Ovary (tissue), 9 donors: ENCODE results near the gene SH3RF3. TPM values are rescaled to one million over a fixed set of nuclear protein-coding genes. Genes with fewer than 3 reads are reported as not detected.

Experiments
- DNase-seq, 5 donors: peaks; one replicate each; pipeline ENCODE4 v3.0.0-alpha.2; 2019 to 2020
- H3K27ac ChIP-seq, 2 donors: fragments of 200-600 bp; one replicate each; pipeline versions ENCODE4 v1.5.1 to v1.8.0; 2019 to 2022
- H3K27me3 ChIP-seq: fragments of 200-600 bp; one replicate; pipeline ENCODE4 v1.8.0; 2022
- H3K36me3 ChIP-seq: fragments of 200-600 bp; sonication (generic); one replicate; pipeline ENCODE4 v1.5.1; 2019
- H3K4me1 ChIP-seq: one replicate; pipeline ENCODE4 v1.8.1; 2013; ENCODE audit warnings: mild to moderate bottlenecking, moderate library complexity; ENCODE audit not compliant: insufficient read depth
- H3K4me3 ChIP-seq: fragments of 200-600 bp; sonication (generic); one replicate; pipeline ENCODE4 v1.5.1; 2017
- H3K9me3 ChIP-seq, 2 donors: fragments of 200-600 bp in 1 of 2; sonication (generic) in 1 of 2; one replicate each; pipeline versions ENCODE4 v1.5.1 to v1.8.1; 2013 to 2019; ENCODE audit warnings: mild to moderate bottlenecking in 1 of 2, moderate library complexity in 1 of 2
- CTCF ChIP-seq, 3 donors: fragments of 450-650 bp in 2 of 3; fragments of 200-600 bp in 1 of 3; IDR thresholded peaks; one replicate each; pipeline versions ENCODE4 v1.5.1 to v1.8.0; 2016 to 2022; ENCODE audit warnings: antibody characterized with exemption in 3 of 3, mild to moderate bottlenecking in 1 of 3
- EP300 ChIP-seq: sonication (generic); formaldehyde crosslinking; IDR thresholded peaks from one replicate; pipeline ENCODE4 v1.6.1; 2017; ENCODE audit warnings: antibody characterized with exemption
- POLR2A ChIP-seq: fragments of 450-650 bp; IDR thresholded peaks from one replicate; pipeline ENCODE4 v1.6.1; 2017; ENCODE audit warnings: antibody characterized with exemption, mild to moderate bottlenecking, moderate library complexity
- WGBS, 3 donors: extraction: QIAGEN DNeasy Blood & Tissue Kit in 1 of 3; methylation state at CpG; one replicate each; pipeline versions ENCODE4 v1.1.5 to v1.1.7; 2013 to 2017; 5-methylcytosine and 5-hydroxymethylcytosine counted together
- intact Hi-C, 4 donors: fragments of 100-400 bp; cut with DNase I; formaldehyde crosslinking; loops; one replicate each; pipeline versions ENCODE4 v1.11.0 to v1.15.1; 2022 to 2023
- polyA plus RNA-seq, 2 donors: library from polyadenylated mRNA; stranded (reverse); fragments of 200-250 nt in 1 of 2; fragments of 350-450 nt in 1 of 2; fragmentation: Illumina TruSeq in 1 of 2; extraction: RNeasy Lipid Tissue Mini Kit (QIAGEN cat#74804) in 1 of 2; gene quantifications; one replicate each; pipeline ENCODE4 v1.2.3, GENCODE V29; 2013 to 2014
- total RNA-seq, 7 donors: library from RNA; depleted of rRNA in 2 of 7; stranded (reverse); fragments of >200 nt in 2 of 7; fragmentation: NEBNext Ultra II Directional in 3 of 7; extraction: Animal tissue kit (Norgen Biotek cat#: 25700) in 3 of 7; gene quantifications; one replicate each; pipeline versions ENCODE4 v1.1.0 to v1.2.4, GENCODE V29; 2016 to 2023
- donor health status: DM: no; HTN: no; CAD: no; lungs with moderate emphysema.
- donor health status: DM: no; HTN: no; CAD: no.
- donor health status: Bipolar disorder and iron deficiency.
- donor health status: DM: yes; HTN: yes; CAD: no.
- donor health status: DM: no; HTN: no; CAD: no.
- donor health status: DM: yes; HTN: yes; CAD: no.

Gene SH3RF3
- total and polyA plus RNA-seq, 9 donors: 2.7 to 10.1 (median 4.5) TPM

GRCh38 chr2:109411640-109412325, 282.8 kb downstream of the SH3RF3 start:
- no peaks in the 10 kb centered on the region for H3K27me3 ChIP-seq
- DNase-seq: no peak
- intact Hi-C loops: no loop called here
- no peaks in the 10 kb centered on the region for H3K36me3 ChIP-seq
- no peak overlapping the region for H3K27ac ChIP-seq
- H3K4me1 ChIP-seq: no peaks in the 10 kb centered on the region
- WGBS, 3 donors: 76 to 93% (median 84%) methylated on average over 19 of the region's 19 CpGs
- no peaks in the 10 kb centered on the region for H3K9me3 ChIP-seq
- no peak overlapping the region for H3K4me3 ChIP-seq
- TF ChIP-seq CTCF (IDR thresholded peaks at IDR 0.05) (no peak), EP300 (no peak), POLR2A (no peak)

- Histone ChIP-seq H3K27me3 (no peaks in the 10 kb centered on the region), H3K36me3 (no peaks in the 10 kb centered on the region), H3K4me1 (no peaks in the 10 kb centered on the region), H3K4me3 (no peak overlapping the region), H3K9me3 (no peaks in the 10 kb centered on the region), H3K27ac (no peak overlapping the region)
- 84 to 87% (median 87%) methylated on average over 7 of the region's 7 CpGs for WGBS, 3 donors
- no peak for TF ChIP-seq POLR2A
- TF ChIP-seq CTCF (IDR thresholded peaks at IDR 0.05): no peak
- intact Hi-C loops: no loop called here
- no peak for DNase-seq
Observed at GRCh38 chr2:109415581-109416013, 286.6 kb downstream of the SH3RF3 start.

GRCh38 chr2:109417701-109418335, 288.8 kb downstream of the SH3RF3 start:
- Histone ChIP-seq H3K27me3 (no peaks in the 10 kb centered on the region), H3K4me1 (no peaks in the 10 kb centered on the region), H3K27ac (no peak overlapping the region), H3K36me3 (no peaks in the 10 kb centered on the region), H3K4me3 (no peak overlapping the region), H3K9me3 (no peaks in the 10 kb centered on the region)
- WGBS, 3 donors: 85 to 88% (median 86%) methylated on average over 10 of the region's 10 CpGs
- TF ChIP-seq EP300: no peak
- TF ChIP-seq POLR2A: no peak
- intact Hi-C loops: no loop called here
- DNase-seq: no peak

GRCh38 chr2:109418716-109419115, 289.7 kb downstream of the SH3RF3 start:
- Histone ChIP-seq H3K4me1 (no peaks in the 10 kb centered on the region), H3K9me3 (no peaks in the 10 kb centered on the region), H3K4me3 (no peak overlapping the region), H3K27ac (no peak overlapping the region), H3K27me3 (no peaks in the 10 kb centered on the region), H3K36me3 (no peaks in the 10 kb centered on the region)
- intact Hi-C loops: no loop called here
- no peak for DNase-seq
- 83 to 91% (median 86%) methylated on average over 7 of the region's 7 CpGs for WGBS, 3 donors
- TF ChIP-seq POLR2A: no peak
- no peak for TF ChIP-seq EP300
- no peak for TF ChIP-seq CTCF (IDR thresholded peaks at IDR 0.05)

- H3K4me1 ChIP-seq: no peaks in the 10 kb centered on the region
- intact Hi-C loops: no loop called here
- no peak for DNase-seq
- 76 to 85% (median 79%) methylated on average over 15 of the region's 15 CpGs for WGBS, 3 donors
- no peak overlapping the region for H3K27ac ChIP-seq
- H3K36me3 ChIP-seq: no peaks in the 10 kb centered on the region
- no peak overlapping the region for H3K4me3 ChIP-seq
- H3K27me3 ChIP-seq: no peaks in the 10 kb centered on the region
- H3K9me3 ChIP-seq: no peaks in the 10 kb centered on the region
- no peak for TF ChIP-seq POLR2A
- TF ChIP-seq EP300: no peak
- no peak for TF ChIP-seq CTCF (IDR thresholded peaks at IDR 0.05)
Observed at GRCh38 chr2:109419171-109419756, 290.3 kb downstream of the SH3RF3 start.
